Measurements from ENCODE around the gene KSR2.
"Not testable (repeated sequence)": the region's sequence is repeated elsewhere in the genome, so short reads cannot be mapped to it uniquely, and the experiment has no call there.

The KSR2 gene

GRCh38 chr12:117746358-117746757, 222.4 kb downstream of the KSR2 start:
- not testable (repeated sequence) for DNase-seq

- no peak for DNase-seq
These were observed 224.4 kb downstream of the KSR2 start for GRCh38 chr12:117744418-117744817.

DNA sequence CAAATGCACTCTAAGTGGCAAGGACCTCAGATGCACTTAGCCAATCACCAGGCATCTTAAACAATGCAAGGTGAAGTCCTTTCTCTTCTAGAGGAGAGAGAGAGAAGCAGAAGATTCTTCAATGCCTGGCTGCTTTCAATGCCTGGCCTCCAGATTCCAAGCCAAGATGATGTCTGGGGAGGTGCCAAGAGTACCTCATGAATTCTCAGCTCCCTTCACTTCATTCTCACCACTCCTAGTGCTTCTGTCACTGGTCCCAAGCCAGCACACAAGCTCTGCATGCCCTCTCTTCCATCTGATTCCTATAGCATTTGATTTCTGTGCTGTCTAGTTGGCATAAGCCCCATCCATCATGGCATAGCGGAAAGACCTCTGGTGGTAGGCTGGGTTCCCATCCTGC, 225.0 kb downstream of the KSR2 start:
- peak in 1 of 14 donors; percentile 23 for DNase-seq

GRCh38 chr12:117742721-117743120, 226.1 kb downstream of the KSR2 start:
- DNase-seq, result no peak

DNA sequence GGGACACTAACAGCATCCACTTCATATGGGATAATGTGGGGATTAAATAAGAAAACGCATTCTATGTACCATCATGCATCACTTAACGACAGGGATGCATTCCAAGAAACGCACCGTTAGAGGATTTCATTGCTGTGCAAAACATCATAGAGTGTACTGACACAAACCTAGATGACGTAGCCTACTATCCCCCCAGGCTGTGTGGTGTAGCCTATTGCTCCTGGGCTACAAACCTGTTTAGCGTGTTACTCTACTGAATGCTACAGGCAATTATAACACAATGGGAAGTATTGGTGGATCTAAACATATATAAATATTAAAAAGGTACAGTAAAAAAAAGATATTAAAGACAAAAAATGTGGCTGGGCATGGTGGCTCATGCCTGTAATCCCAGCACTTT, 230.6 kb downstream of the KSR2 start:
- DNase-seq, result no peak

DNA sequence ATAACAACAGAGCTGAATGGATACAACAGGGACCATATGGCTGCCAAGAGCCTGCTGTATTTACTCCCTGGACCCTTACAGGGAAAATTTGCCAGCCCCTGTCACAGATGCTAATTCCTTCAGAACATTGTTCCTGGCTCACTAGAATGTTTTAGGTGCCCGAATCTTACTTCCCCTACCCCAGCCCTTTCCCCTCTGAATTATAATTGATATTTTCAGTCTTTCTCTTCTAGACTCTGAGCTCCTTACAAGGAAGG, 235.3 kb downstream of the KSR2 start:
- peak in 1 of 14 donors; percentile 39 for DNase-seq

DNA sequence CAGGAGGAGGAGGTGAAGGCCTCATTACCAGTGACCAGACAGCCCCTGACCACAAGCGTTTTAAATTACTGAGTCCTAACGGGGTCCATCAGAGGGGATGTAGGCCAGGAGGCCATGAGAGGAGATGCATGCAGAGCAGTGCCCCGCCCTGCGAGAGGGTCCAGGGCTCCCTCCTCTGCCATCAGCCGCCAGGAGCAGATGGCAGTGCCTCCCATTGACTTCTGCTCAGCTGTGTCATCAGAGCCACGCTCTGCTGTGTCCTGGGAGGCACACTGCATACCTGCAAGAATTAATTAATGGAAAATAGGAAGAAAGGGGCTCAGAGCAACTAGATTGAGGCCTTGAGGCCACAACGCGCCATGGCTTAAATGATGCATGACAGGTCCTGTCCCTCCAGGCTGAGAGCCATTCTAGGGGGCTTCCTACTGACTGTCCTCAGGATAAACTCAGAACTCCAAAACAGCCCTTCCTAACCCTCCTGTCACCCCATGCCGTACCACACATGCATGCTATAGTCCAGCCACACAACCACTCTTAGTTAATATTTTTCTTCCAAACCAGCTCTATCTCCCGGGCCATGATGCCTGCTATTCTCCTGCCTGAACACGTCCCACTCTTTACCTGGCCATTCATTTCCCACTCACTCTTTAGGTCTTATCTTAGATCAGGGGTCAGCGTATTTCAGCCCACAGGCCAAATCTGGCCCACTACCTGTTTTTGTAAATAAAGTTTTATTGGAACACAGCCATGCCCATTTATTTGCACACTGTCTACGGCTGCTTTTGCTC, 235.8 kb downstream of the KSR2 start:
- peak in 2 of 14 donors; percentile 4 to 68 for DNase-seq

GRCh38 chr12:117731131-117731530, 237.7 kb downstream of the KSR2 start:
- DNase-seq, result not testable (repeated sequence)

GRCh38 chr12:117727301-117727700, 241.5 kb downstream of the KSR2 start:
- DNase-seq, result no peak

- DNase-seq, result no peak
These were observed 244.2 kb downstream of the KSR2 start for GRCh38 chr12:117724543-117724942.

DNA sequence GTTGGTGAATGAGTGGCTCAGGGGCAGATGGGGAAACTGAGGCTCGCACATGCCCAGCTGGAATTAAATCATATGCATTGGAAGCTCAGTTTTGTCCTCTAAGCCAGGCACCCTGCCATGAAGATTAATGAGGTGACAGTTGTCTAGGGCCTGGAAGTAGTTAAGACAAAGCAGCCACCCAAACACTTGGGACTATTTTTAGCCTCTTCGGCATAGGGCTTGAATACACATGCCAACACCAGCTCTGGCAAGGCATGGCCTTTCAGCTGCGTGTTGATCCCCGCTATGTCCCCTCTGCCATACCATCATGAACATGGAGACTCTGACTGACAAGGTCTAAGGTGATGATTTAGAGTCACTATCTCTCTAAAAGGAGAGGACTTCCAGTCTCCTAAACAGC, 250.2 kb downstream of the KSR2 start:
- peak in 4 of 14 donors; percentile 1 to 18 (median 6) for DNase-seq

DNA sequence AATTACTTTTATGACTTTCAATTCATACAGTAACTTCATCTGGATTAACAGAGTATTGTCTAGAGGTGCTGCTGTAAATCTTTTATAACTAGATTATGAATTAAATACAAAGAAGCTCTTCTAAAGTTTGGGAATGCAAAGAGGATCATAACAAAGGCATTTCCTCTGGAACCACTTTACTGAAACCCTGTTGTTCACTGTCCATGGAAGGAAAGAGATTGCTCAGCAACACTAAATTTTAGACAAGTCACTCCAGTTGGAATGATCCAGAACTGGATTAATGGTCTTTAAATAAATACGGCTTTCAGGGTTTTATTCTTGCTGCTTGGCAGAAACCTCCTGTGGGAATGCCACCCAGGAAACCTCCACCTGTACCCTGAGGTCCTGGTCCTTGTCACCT, 250.6 kb downstream of the KSR2 start:
- no peak for DNase-seq

GRCh38 chr12:117714203-117714602, 254.6 kb downstream of the KSR2 start:
- no peak for DNase-seq

DNA sequence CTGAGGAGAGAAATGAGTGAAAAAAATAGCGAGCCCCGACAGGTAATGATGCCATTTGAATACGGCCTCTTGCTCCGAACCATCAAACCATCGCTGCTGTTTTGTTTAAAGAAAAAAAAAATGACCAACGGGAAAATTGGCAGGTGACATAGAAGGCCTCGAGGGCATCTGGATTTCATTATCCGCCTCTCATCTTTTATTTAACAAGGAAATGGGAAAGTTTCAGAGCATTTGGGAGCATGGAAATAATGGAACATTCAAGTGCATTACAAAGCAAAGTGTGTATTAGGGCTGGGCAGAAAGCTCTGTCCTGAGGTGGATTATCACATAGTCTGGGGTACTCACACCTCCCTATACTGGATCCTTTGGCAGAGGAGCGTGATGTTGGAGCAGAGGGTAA, 258.7 kb downstream of the KSR2 start:
- no peak for DNase-seq

GRCh38 chr12:117707861-117708260, 260.9 kb downstream of the KSR2 start:
- DNase-seq, result no peak

DNA sequence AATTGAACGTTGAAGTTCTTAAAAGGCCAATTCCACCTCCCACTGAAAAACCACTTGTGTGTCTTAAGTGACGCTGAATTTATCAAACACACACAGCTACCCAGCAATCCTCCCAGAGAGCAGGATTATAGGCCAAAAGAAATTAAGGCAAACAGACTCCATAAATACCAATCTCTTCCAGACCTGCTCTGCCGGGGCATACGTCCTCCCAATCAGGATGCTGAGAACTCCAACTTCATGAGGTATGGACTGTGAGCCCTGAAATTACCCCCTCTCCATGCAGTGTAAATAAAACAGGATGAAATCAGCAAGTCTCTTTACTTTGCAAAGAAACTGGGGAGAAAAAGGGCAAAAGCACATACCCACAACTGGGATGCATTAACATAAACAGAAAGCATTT, 265.2 kb downstream of the KSR2 start:
- no peak for DNase-seq

GRCh38 chr12:117702741-117703140, 266.0 kb downstream of the KSR2 start:
- DNase-seq, result peak in 1 of 14 donors; percentile 7

DNA sequence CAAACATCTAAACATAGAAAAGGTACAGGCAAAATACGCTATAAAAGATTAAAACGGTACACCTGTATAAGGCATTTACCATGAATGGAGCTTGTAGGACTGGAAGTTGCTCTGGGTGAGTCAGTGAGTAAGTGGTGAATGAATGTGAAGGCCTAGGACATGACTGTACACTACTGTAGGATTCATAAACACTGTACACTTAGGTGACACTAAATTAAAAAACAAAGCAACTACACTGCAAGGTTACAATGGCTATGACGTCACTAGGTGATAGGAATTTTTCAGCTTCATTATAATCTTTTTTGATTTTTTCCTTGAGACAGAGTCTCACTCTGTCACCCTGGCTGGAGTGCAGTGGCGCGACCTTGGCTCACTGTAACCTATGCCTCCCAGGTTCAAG, 269.2 kb downstream of the KSR2 start:
- DNase-seq, result no peak

- no peak for DNase-seq
These were observed 269.7 kb downstream of the KSR2 start for GRCh38 chr12:117699118-117699517.

GRCh38 chr12:117695956-117696355, 272.8 kb downstream of the KSR2 start:
- no peak for DNase-seq

DNA sequence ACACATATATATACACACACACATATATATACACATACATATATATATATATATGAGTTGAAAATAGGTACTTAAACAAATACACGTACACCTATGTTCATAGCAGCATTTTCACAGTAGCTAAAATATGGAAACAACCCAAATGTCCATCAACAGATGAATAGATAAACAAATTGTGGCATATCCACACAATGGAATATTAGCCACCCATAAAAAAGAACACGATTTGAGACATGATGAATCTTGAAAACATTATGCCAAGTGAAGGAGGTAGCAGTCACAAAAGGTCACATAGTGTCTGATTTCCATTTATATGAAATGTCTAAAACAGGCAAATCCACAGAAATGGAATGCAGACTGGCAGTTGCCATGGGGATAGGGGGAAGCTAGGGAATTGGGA, 276.3 kb downstream of the KSR2 start:
- DNase-seq, result no peak

DNA sequence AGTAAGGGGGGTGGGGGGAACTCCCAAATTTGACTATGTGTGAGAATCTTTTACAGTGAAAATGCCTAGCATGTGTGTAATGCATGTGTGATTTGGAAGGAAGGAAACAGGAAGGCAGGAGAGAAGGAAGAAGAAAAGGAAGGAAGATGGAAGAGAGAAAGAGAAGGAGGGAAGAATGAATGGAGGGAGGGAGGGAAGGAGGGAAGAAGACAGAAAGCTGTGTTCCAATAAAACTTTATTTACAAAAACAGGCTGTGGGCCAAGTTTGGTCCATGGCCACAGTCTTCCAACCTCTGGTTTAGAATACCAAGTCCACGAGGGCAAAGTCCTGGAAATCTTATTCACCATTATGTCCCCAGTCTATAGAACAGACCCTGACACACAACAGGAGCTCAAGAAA, 278.9 kb downstream of the KSR2 start:
- DNase-seq, result no peak

GRCh38 chr12:117688446-117688845, 280.3 kb downstream of the KSR2 start:
- no peak for DNase-seq

DNA sequence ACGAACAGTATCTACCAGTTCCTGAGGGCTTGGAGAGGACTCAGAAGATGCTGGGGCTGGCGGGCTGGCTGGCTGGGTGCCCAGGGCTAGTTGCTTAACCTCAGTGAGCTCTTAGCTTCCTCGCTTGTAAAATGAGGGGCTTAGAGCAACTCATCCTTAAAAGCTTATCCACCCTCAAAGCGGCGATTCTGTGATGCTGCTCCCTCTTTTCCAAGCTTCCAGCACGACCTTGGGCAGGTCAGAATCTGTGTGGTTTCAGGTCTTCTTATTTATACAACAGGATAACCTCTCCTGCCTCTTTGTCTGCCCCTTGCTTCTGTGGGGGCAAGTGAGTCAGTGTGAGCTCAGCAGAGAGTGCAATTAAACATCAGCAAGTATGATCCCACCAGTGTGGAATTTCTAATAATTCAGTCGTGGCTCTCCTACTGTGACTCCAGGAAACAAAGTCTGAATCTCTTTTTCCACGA, 281.8 kb downstream of the KSR2 start:
- DNase-seq, result peak in 2 of 14 donors; percentile 4 to 7

DNA sequence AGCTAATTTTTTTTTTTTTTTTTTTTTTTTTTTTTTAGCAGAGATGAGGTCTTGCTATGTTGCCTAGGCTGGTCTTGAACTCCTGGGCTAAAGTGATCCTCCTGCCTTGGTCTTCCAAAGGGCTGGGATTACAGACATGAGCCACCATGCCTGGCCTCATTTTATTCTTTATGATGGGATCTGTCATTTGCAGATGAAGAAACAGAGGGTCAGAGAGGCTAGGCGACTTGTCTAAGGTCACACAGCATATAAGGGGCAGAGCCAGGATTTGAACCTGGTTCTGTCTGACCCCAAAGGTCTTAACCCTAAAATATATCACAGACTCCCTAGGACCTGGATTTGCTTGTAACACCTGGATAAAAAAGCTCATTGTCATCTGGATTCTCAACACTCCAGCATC, 282.6 kb downstream of the KSR2 start:
- DNase-seq, result no peak

All from C1 segment of cervical spinal cord (tissue), 14 donors.